HG02588 (cell line): ENCODE data around the gene CLASP2.

Experiments
- ATAC-seq: cut with Tn5 transposase; IDR thresholded peaks from one replicate; pipeline ENCODE4 v1.9.1; 2021; ENCODE audit warnings: mild to moderate bottlenecking, moderate library complexity; ENCODE audit not compliant: unreplicated experiment

CLASP2 gene

GRCh38 chr3:33557279-33557678 lies 160.8 kb downstream of the CLASP2 start:
- no peak for ATAC-seq

DNA sequence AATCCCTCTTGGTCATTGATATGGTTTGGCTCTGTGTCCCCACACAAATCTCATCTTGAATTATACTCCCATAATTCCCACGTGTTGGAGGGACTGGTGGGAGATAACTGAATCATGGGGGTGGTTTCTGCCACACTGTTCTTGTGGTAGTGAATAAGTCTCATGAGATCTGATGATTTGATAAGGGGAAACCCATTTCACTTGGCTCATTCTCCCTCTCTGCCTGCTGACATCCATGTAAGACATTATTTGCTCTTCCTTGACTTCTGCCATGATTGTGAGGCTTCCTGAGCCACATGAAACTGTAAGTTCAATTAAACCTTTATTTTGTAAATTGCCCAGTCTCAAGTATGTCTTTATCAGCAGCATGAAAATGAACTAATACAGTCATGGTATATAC lies 171.0 kb downstream of the CLASP2 start:
- ATAC-seq = no peak

DNA sequence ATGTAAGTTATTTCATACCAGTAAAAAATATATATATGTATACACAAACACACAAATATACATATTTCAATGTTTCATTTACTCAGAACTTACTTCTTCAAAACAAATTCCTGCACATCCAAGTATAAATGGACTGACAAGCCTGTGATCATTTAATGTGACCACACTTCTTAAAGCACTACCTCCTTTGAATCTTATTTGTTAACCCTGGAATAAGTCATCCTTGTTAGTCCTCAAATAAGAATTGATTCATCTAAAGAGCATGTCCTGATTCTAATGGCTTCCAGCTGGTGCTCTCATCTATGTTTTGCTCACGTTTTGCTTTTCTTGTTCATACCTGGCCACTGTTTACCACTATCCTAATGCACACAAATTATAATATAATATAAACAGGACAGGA lies 173.9 kb downstream of the CLASP2 start:
- ATAC-seq = no peak

- ATAC-seq = no peak
Observed at GRCh38 chr3:33543601-33544000, 174.5 kb downstream of the CLASP2 start.

DNA sequence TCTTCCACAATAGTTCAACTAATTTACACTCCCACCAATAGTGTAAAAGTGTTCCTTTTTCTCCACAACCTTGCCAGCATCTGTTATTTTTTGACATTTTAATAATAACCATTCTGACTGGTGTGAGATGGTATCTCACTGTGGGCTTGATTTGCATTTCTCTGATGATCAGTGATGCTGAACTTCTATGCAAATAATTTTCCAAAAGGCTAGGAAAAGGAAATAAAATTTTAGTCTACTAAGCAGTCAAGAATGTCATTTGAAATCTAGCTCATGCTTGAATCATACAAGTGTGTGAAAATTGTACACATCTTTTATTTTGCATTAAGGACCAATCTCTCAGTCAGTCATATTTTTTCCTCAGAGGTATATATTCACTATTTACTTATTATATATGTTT lies 176.1 kb downstream of the CLASP2 start:
- no peak for ATAC-seq

DNA sequence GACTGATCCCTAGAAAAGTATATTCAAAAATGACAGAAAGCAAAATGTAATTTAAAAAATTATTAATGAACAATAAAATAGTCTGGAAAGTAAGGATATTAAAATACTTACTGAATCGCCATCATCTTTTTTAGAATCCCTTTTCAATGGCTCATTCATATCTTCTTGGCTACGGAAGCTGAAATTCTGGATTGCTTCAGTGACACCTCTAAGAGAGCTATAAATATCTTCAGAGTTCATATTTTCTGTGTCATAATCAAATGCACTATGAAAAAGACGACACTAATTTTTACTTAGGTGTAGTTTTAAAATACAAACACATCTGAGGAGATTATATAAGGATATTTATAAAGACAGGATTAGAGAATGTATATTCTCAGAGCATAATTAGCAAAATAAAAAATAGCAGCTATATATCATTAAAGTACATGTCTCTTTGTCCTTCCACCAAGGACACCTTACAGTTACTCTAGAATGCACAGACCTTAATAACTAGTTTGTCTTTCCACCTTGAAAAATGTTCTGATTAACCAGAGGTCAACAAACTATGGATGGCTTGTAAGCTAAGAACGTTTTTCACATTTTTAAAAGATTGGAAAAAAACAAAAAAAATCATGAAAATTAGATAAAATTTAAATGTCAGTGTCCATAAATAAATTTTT lies 179.2 kb downstream of the CLASP2 start:
- ATAC-seq = no peak

GRCh38 chr3:33537133-33537532 lies 180.9 kb downstream of the CLASP2 start:
- no peak for ATAC-seq

DNA sequence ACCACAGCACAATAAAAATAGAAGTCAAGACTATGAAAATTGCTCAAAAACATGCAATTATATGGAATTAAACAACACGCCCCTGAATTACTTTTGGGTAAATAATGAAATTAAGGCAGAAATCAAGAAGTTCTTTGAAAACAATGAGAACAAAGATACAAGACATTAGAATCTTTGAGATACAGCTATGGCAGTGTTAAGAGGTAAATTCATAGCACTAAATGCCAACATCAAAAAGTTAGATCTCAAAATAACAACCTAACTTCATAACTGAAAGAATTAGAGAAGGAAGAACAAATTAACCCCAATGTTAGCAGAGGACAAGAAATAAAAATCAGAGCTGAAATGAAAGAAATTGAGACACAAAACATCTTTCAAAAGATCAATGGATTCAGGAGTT lies 191.3 kb downstream of the CLASP2 start:
- no peak for ATAC-seq

DNA sequence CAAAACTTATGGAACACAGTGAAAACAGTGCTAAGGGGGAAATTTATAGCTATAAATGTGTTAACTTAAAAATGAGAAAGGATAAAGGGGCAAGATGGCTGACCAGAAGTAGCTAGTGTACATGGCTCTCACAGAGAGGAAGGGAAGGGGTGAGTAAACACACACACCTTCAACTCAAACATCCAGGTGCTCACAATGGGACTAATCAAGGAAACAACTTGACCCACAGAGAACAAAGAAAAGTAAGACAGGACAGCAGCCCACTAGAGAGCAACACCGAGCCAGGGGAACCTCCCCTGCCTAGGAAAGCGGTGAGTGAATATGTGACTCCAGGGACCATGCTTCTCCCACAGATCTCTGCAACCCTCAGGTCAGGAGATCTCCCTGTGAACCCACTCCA lies 192.8 kb downstream of the CLASP2 start:
- no peak for ATAC-seq

- ATAC-seq = no peak
Observed at GRCh38 chr3:33523093-33523667, 194.9 kb downstream of the CLASP2 start.

DNA sequence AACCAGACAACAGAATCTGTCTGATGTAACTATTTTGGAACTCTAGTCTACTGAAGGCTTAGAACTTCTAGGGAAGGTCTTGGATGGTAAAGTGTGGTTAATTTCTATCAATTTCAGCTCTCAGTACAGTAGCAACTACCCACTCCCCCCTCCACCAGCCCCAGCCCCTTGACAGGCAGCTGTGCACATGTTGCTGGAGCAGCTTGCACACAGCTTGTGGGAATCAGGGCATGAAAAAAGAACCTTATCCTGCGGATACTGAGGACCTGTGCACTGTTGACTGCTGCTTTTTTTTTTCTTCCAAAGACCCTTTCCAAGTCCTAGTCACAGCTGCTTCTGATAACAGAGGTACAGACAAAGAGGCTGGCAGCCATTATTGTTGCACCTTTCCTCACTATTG lies 196.3 kb downstream of the CLASP2 start:
- ATAC-seq = no peak

DNA sequence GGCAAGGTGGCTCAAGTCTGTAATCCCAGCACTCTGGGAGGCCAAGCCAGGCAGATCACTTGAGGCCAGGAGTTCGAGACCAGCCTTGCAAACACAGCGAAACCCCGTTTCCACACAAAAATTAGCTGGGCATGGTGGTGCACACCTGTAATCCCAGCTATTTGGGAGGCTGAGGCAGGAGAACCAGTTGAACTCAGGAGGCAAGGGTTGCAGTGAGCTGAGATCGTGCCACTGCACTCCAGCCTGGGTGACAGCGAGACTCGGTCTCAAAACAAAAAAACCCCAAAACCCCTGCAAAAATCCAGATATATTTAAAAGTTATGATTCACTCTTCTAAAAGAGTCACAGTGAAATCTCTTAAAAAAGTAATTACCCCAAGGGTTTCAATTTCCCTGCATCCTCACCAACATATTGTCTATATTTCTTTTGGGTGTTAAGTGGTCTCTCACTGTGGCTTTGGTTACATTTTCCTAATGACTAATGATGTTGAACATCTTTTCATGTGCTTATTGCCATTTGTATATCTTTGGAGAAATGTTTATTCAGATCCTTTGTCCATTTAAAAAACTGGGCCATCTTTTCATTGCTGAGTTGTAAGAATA lies 204.7 kb downstream of the CLASP2 start:
- ATAC-seq = no peak

DNA sequence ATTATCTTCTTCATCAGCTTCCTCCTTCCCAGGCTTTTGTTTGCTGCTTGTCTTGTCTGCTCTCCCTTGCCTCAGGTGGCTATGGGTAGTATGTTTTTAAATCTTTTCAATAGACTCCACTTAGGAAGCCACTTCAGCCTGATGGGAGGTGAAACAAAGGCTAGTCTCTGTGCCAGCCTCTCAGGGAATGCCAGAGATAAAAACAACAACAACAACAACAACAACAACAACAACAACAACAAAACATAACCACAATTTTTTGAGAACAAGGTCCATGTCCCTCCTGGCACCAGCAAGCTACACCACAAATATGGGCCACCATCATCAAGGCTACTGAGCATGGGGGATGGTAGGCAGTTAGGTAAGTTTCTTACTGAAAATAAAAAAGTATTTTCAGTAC lies 213.0 kb downstream of the CLASP2 start:
- no peak for ATAC-seq

DNA sequence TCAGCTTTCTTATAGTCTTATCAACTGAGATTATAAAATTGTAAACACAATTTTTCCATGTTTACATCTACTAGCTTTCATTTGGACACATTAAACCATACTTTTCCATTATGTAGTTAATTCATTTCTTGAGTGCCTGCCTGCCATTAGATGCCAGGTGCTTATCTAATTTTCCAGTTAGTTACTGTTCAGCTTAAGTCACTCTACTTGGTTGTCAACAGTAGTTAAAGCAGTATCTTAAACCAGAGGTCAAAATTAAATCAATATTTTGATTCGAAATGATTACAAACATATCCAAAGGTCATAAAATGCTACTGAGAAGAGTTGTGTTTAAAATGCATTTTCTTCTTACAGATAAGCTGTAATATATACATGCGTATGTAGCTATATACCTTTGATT lies 221.6 kb downstream of the CLASP2 start:
- no peak for ATAC-seq

DNA sequence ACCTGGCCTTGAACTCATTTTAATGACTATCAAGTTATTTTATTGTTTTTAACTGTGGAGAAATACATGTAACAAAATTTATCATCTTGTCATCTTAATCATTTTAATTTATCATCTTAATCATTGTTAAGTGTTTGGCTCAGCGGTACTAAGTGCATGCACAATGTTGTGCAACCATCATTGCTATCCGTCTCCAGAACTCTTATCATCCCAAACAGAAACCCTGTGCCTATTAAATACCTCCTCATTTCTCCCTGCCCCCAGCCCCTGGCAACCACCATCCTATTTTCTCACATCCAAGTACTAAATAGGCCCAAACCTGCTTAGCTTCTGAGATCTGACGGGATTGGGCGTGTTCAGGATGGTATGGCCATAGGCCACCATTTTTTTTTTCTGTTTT lies 226.3 kb downstream of the CLASP2 start:
- no peak for ATAC-seq

DNA sequence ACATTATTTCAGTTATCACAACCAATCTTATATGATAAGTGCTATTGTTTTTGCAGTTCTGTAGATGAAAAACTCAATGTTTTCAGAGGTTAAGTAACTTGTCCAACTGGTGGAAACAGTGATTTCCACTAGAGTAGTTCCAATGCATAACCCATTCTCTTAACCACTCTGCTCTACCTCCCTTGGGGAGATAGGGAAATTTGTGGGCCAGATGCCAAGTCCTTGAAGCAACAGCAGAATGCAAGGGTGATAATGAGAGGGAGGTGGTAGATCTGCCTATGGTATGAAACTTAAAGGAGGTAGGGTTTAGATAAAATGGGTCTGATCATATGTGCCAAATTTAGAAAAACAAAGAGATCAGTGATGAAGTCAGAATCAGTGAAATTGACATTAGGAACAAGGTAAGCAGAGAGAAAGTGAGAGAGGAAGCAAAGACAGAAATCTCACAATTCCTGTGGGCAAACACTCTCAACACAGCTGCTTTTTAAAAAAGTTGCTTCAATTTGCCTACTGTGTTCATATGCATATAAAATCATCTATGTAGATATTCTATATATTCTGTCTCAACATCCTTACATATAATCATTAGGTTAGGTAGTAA lies 227.3 kb downstream of the CLASP2 start:
- no peak for ATAC-seq

DNA sequence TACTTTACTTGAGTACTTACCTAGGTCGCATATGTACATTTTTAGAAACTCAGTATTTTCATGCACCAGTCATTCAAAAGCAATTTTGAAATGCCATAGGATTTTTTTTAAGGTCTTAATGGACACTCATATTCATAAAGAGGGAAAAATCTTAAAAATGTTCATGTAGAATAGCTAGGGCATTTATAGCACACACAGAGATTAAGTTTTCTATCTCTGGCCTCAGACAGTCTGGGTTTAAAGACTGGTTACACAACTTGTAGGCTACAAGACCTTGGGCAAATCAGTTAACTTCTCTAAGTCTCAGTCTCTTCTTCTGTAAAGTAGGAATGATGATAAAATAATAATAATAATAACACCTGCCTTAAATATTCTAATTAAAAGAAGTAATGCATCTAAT lies 229.4 kb downstream of the CLASP2 start:
- ATAC-seq = no peak

DNA sequence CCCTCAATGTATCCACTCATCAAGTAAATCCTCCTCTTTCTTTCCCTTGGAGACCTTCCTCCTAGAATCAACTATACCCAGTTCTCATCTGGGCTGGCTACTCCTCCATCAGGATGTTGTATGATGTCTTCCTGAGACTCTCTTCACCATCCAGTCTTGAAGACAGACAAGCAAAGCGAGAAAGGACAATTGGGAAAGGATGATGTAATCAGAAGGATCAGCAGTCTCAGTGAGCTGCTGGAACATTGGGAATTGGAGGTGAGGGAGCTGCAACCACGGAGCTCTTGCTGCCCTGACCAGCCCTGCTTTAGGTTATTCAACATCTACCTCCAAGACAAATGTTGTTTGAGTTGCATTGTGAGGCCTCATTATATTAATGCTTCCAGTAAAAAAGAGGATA lies 229.8 kb downstream of the CLASP2 start:
- no peak for ATAC-seq

GRCh38 chr3:33482111-33482521 lies 235.9 kb downstream of the CLASP2 start:
- no peak for ATAC-seq

- no peak for ATAC-seq
Observed at GRCh38 chr3:33474896-33475295, 243.2 kb downstream of the CLASP2 start.

DNA sequence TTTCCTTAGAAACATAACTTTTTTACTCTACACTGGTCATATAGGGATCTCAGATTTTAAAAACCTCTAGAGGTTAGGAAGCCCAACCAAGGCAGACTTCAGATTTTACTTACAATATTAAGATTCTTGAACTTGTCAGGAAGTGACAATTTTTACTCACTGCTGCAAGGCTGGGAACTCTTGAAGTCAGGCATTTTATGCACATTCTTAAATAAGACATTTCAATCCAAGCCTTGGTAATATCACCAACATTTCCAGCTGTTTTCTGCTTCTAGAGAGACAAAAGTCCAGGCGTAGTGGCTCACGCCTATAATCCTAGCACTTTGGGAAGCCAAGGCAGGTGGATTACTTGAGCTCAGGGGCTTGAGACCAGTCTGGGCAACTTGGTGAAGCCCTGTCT lies 244.2 kb downstream of the CLASP2 start:
- no peak for ATAC-seq

GRCh38 chr3:33467786-33468185 lies 250.3 kb downstream of the CLASP2 start:
- no peak for ATAC-seq
